Measurements from ENCODE around the gene SIL1. TPM values are rescaled to one million over a fixed set of nuclear protein-coding genes. Genes with fewer than 3 reads are reported as not detected.
A peak's percentile ranks its signal among the peaks of the same experiment; 100 is the strongest.

The SIL1 gene
- total and polyA plus RNA-seq, 5 donors from 2014 or later, result 9.8 to 12.3 (median 11.2) TPM

DNA sequence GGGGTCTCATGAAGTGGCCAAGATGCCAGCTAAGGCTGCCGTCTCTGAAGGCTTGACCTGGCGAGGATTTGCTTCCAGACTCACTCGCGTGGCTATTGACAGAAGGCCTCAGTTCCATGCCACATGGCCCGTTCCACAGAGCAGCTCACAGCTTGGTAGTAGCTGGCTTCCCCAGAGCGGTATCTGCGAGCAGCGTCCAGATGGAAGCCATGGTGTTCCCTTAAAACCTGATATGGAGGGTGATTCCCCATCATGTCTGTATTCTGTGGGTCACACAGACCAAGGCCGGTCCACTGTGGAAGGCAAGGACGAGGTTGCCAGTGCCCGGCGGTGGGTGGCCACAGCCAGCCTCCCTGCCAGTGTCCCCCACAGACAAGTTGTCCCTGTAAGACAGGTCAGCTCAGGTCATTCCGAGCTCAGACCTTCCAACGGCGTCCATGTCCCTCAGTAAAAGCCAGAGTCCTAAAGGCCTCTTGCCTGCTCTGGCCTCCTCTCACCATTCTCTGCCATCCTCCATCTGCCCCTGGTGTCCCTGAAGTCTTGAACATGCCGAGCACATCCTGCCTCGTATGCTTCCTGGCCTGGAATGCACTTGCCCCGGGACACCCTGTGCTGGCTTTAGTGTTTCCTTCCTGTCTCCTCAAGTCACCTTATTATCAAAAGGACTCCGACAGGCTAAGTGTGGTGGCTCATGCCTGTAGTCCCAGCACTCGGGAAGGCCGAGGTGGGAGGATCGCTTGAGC lies 261.8 kb downstream of the SIL1 start:
- H3K27ac Mint-ChIP-seq, result no peak overlapping the region
- no peak overlapping the region for H3K4me3 Mint-ChIP-seq
- peaks cover 0 to 2% (median 0%) of the 10 kb centered on the region in 7 donors for H3K9me3 Mint-ChIP-seq
- H3K36me3 Mint-ChIP-seq, result peaks cover 24% of the 10 kb centered on the region
- H3K36me3 ChIP-seq (ENCODE audit: control insufficient read depth, insufficient read depth, low read length), result peaks cover 16% of the 10 kb centered on the region
- H3K27me3 Mint-ChIP-seq, result no peaks in the 10 kb centered on the region
- ATAC-seq (ENCODE audit: low read depth in 2 of 2) (no peak), DNase-seq (no peak)
- no peak overlapping the region for H3K4me3 ChIP-seq (ENCODE audit: low read depth, low read length)
- no peaks in the 10 kb centered on the region for H3K4me1 ChIP-seq (ENCODE audit: control insufficient read depth, insufficient read depth, low read length, poor library complexity, severe bottlenecking)
- H3K9me3 ChIP-seq (ENCODE audit: control insufficient read depth in 2 of 2, low read length in 2 of 2), result no peaks in the 10 kb centered on the region
- H3K4me1 Mint-ChIP-seq, result peaks cover 0 to 7% (median 2%) of the 10 kb centered on the region in 4 donors
- no peaks in the 10 kb centered on the region for H3K27me3 ChIP-seq (ENCODE audit: control insufficient read depth, insufficient read depth, low read length)
- H3K27ac ChIP-seq (ENCODE audit: insufficient read depth, low read length, poor library complexity, severe bottlenecking), result no peak overlapping the region

DNA sequence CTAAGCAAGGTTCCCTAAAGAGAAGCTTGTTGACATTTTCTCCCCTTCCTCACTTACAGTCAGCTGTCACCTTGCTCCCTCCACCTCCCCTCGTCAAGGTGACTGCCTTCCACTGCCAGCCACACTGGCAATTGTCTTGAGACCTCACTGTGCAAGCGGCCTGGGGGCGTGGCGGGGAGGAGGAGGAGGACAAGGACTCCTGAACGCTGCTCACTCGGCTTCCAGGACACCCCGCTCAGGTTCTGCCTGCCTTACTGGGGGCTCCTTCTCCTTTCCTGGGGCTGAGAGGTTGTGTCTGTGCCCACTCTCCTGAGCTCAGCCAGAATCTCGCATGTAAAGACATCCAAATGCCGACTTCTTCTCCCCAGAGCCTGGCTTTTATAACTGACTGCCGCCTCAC lies 262.7 kb downstream of the SIL1 start:
- no peak overlapping the region for H3K4me3 Mint-ChIP-seq
- Histone ChIP-seq H3K27me3 (ENCODE audit: control insufficient read depth, insufficient read depth, low read length) (no peaks in the 10 kb centered on the region), H3K4me3 (ENCODE audit: low read depth, low read length) (no peak overlapping the region), H3K36me3 (ENCODE audit: control insufficient read depth, insufficient read depth, low read length) (peaks cover 25% of the 10 kb centered on the region), H3K4me1 (ENCODE audit: control insufficient read depth, insufficient read depth, low read length, poor library complexity, severe bottlenecking) (no peaks in the 10 kb centered on the region), H3K9me3 (ENCODE audit: control insufficient read depth in 2 of 2, low read length in 2 of 2) (no peaks in the 10 kb centered on the region), H3K27ac (ENCODE audit: insufficient read depth, low read length, poor library complexity, severe bottlenecking) (no peak overlapping the region)
- H3K4me1 Mint-ChIP-seq, result peaks cover 0 to 2% (median 0%) of the 10 kb centered on the region in 4 donors
- peak overlapping the region in 1 of 3 donors; percentile 34 for H3K27ac Mint-ChIP-seq
- no peak for ATAC-seq (ENCODE audit: low read depth in 2 of 2)
- peaks cover 21% of the 10 kb centered on the region for H3K36me3 Mint-ChIP-seq
- no peak for DNase-seq
- no peaks in the 10 kb centered on the region for H3K27me3 Mint-ChIP-seq
- peaks cover 0 to 2% (median 0%) of the 10 kb centered on the region in 7 donors for H3K9me3 Mint-ChIP-seq

DNA sequence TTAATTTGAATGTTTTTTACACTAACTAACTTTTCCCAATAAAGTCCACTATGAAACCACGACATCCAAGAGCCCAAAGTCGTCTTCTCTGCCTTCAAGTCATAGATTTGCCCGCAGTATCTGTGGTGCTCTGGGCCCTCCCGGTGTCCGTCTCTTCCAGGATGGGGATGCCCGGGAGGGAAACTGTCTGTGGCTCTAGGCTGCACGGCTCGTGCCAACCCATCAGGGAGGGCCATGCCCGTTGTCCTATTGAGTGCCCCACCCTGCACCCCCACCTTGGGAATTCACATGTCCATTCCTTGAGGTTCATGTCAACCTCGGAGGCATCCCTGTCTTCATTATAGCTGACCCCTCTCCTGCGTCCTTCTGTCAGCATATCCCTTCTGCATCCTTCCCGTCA lies 263.2 kb downstream of the SIL1 start:
- peaks cover 19% of the 10 kb centered on the region for H3K36me3 Mint-ChIP-seq
- H3K9me3 Mint-ChIP-seq, result peaks cover 0 to 2% (median 0%) of the 10 kb centered on the region in 7 donors
- H3K27ac Mint-ChIP-seq, result peak overlapping the region in 2 of 3 donors; percentile 71 to 82
- H3K4me1 Mint-ChIP-seq, result peaks cover 0 to 2% (median 0%) of the 10 kb centered on the region in 4 donors
- H3K27me3 Mint-ChIP-seq, result no peaks in the 10 kb centered on the region
- no peaks in the 10 kb centered on the region for H3K9me3 ChIP-seq (ENCODE audit: control insufficient read depth in 2 of 2, low read length in 2 of 2)
- no peak overlapping the region for H3K4me3 Mint-ChIP-seq
- no peak for DNase-seq
- H3K4me3 ChIP-seq (ENCODE audit: low read depth, low read length), result no peak overlapping the region
- no peaks in the 10 kb centered on the region for H3K4me1 ChIP-seq (ENCODE audit: control insufficient read depth, insufficient read depth, low read length, poor library complexity, severe bottlenecking)
- peaks cover 30% of the 10 kb centered on the region for H3K36me3 ChIP-seq (ENCODE audit: control insufficient read depth, insufficient read depth, low read length)
- H3K27ac ChIP-seq (ENCODE audit: insufficient read depth, low read length, poor library complexity, severe bottlenecking), result no peak overlapping the region
- H3K27me3 ChIP-seq (ENCODE audit: control insufficient read depth, insufficient read depth, low read length), result no peaks in the 10 kb centered on the region
- ATAC-seq (ENCODE audit: low read depth in 2 of 2), result no peak

DNA sequence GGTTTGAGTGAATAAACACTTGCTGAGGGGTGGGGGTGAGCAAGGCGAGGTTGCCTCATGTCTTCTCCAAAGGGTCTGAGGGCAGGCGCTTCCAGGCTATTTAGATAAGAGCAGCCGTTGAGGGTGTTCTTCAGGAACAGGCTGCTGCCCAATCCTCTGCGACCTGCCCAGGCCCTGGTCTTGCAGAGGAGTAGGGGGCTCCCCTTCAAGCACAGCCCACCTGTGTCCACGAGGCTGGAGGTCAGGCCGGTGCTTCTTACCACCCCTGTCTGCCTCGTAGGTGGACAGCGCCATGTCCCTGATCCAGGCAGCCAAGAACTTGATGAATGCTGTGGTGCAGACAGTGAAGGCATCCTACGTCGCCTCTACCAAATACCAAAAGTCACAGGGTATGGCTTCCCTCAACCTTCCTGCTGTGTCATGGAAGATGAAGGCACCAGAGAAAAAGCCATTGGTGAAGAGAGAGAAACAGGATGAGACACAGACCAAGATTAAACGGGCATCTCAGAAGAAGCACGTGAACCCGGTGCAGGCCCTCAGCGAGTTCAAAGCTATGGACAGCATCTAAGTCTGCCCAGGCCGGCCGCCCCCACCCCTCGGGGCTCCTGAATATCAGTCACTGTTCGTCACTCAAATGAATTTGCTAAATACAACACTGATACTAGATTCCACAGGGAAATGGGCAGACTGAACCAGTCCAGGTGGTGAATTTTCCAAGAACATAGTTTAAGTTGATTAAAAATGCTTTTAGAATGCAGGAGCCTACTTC lies 264.5 kb downstream of the SIL1 start:
- no peaks in the 10 kb centered on the region for H3K4me1 ChIP-seq (ENCODE audit: control insufficient read depth, insufficient read depth, low read length, poor library complexity, severe bottlenecking)
- peaks cover 0 to 1% (median 0%) of the 10 kb centered on the region in 4 donors for H3K4me1 Mint-ChIP-seq
- peak overlapping the region; percentile 55 to 83 (median 71) for H3K27ac Mint-ChIP-seq
- H3K27me3 ChIP-seq (ENCODE audit: control insufficient read depth, insufficient read depth, low read length), result no peaks in the 10 kb centered on the region
- DNase-seq, result no peak
- H3K9me3 ChIP-seq (ENCODE audit: control insufficient read depth in 2 of 2, low read length in 2 of 2), result no peaks in the 10 kb centered on the region
- no peak overlapping the region for H3K4me3 Mint-ChIP-seq
- H3K36me3 ChIP-seq (ENCODE audit: control insufficient read depth, insufficient read depth, low read length), result peaks cover 36% of the 10 kb centered on the region
- ATAC-seq (ENCODE audit: low read depth in 2 of 2), result no peak
- H3K27me3 Mint-ChIP-seq, result no peaks in the 10 kb centered on the region
- H3K27ac ChIP-seq (ENCODE audit: insufficient read depth, low read length, poor library complexity, severe bottlenecking), result no peak overlapping the region
- H3K36me3 Mint-ChIP-seq, result peaks cover 19% of the 10 kb centered on the region
- peaks cover 0 to 2% (median 0%) of the 10 kb centered on the region in 7 donors for H3K9me3 Mint-ChIP-seq
- no peak overlapping the region for H3K4me3 ChIP-seq (ENCODE audit: low read depth, low read length)

DNA sequence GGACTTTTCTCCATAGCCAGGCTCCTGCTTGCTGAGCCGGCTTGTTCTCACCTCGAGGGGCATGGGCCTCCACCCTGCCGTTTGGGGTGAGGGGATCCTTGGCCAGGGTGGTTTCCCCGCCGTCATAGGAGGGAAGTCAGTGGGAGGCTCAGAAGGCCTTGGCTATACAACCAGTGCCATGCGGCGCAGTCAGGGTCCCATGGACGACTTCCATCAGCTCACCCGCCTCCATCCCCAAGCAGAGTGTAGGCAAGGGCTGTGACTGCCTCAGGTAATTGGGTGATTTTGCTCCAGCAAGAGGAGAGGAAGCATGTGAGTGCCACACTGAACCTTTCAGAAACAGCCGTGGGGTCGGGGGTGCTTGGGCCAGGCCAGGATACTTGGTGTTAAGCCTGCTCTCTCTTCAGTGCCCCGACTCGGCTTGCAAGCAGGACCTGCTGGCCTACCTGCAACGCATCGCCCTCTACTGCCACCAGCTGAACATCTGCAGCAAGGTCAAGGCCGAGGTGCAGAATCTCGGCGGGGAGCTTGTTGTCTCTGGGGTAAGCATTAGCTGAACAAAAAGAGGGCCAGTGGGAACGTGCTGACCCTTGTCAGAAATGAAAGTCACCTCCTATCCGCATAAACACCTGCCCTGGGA lies 265.9 kb downstream of the SIL1 start:
- Mint-ChIP-seq H3K27ac (peak overlapping the region in 1 of 3 donors; percentile 46), H3K4me1 (no peaks in the 10 kb centered on the region), H3K4me3 (no peak overlapping the region), H3K9me3 (no peaks in the 10 kb centered on the region), H3K27me3 (no peaks in the 10 kb centered on the region), H3K36me3 (peaks cover 22% of the 10 kb centered on the region)
- H3K4me3 ChIP-seq (ENCODE audit: low read depth, low read length), result no peak overlapping the region
- DNase-seq (peak in 1 of 3 donors; percentile 27), ATAC-seq (ENCODE audit: low read depth in 2 of 2) (no peak)
- peaks cover 39% of the 10 kb centered on the region for H3K36me3 ChIP-seq (ENCODE audit: control insufficient read depth, insufficient read depth, low read length)
- no peaks in the 10 kb centered on the region for H3K27me3 ChIP-seq (ENCODE audit: control insufficient read depth, insufficient read depth, low read length)
- no peak overlapping the region for H3K27ac ChIP-seq (ENCODE audit: insufficient read depth, low read length, poor library complexity, severe bottlenecking)
- no peaks in the 10 kb centered on the region for H3K4me1 ChIP-seq (ENCODE audit: control insufficient read depth, insufficient read depth, low read length, poor library complexity, severe bottlenecking)
- no peaks in the 10 kb centered on the region for H3K9me3 ChIP-seq (ENCODE audit: control insufficient read depth in 2 of 2, low read length in 2 of 2)

DNA sequence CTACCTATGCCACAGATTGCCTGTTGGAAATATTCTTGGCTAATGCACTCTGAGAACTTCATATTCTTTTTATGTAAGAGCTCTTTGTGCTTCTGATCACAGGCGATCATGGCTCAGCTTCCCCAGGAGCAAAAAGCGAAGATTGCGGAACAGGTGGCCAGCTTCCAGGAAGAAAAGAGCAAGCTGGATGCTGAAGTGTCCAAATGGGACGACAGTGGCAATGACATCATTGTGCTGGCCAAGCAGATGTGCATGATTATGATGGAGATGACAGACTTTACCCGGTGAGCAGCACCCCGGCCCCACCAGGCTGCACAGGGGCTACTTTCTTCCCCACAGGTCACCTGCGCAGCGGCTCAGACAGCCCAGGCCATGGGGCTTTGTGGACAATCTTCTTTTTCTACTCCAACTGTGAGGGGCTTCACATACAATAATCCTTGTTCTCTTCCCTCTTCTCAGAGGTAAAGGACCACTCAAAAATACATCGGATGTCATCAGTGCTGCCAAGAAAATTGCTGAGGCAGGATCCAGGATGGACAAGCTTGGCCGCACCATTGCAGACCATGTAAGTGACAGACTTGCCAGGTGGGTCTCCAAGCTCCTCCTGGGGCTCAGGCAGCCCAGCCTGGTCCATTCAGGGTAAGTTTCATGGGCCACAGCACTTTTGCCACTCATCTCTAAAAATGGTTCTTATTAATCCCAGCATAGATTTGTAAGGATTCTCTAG lies 267.6 kb downstream of the SIL1 start:
- DNase-seq (no peak), ATAC-seq (ENCODE audit: low read depth in 2 of 2) (no peak)
- no peaks in the 10 kb centered on the region for H3K9me3 ChIP-seq (ENCODE audit: control insufficient read depth in 2 of 2, low read length in 2 of 2)
- H3K27ac Mint-ChIP-seq, result peak overlapping the region in 1 of 3 donors; percentile 47
- H3K27me3 Mint-ChIP-seq, result no peaks in the 10 kb centered on the region
- no peaks in the 10 kb centered on the region for H3K4me1 Mint-ChIP-seq
- no peaks in the 10 kb centered on the region for H3K4me1 ChIP-seq (ENCODE audit: control insufficient read depth, insufficient read depth, low read length, poor library complexity, severe bottlenecking)
- H3K9me3 Mint-ChIP-seq, result no peaks in the 10 kb centered on the region
- no peaks in the 10 kb centered on the region for H3K27me3 ChIP-seq (ENCODE audit: control insufficient read depth, insufficient read depth, low read length)
- H3K4me3 Mint-ChIP-seq, result no peak overlapping the region
- H3K36me3 Mint-ChIP-seq, result peaks cover 30% of the 10 kb centered on the region
- H3K27ac ChIP-seq (ENCODE audit: insufficient read depth, low read length, poor library complexity, severe bottlenecking), result no peak overlapping the region
- peaks cover 46% of the 10 kb centered on the region for H3K36me3 ChIP-seq (ENCODE audit: control insufficient read depth, insufficient read depth, low read length)
- no peak overlapping the region for H3K4me3 ChIP-seq (ENCODE audit: low read depth, low read length)

DNA sequence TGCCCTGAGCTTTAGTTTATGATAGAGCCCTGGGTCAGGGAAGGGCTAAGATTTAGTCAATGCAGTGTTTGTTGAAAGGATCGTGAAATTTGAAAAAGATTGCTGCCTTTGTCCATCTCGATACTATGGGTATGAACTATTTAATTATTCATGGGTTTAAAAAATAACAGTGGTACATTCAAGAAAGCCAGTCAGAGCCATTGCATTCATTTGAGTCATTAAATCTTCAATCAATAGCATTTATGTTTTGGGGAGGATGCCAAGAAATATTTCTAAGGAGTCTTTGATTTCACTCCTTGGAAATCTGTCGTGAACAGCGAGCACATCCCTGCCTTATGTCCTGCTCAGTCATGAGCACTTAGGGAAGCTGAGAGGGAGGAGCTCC lies 268.6 kb downstream of the SIL1 start:
- no peak overlapping the region for H3K4me3 Mint-ChIP-seq

More for the DNA sequence above, 268.6 kb downstream of the SIL1 start:
- Histone ChIP-seq H3K27ac (ENCODE audit: insufficient read depth, low read length, poor library complexity, severe bottlenecking) (no peak overlapping the region), H3K4me3 (ENCODE audit: low read depth, low read length) (no peak overlapping the region), H3K27me3 (ENCODE audit: control insufficient read depth, insufficient read depth, low read length) (no peaks in the 10 kb centered on the region), H3K9me3 (ENCODE audit: control insufficient read depth in 2 of 2, low read length in 2 of 2) (no peaks in the 10 kb centered on the region), H3K4me1 (ENCODE audit: control insufficient read depth, insufficient read depth, low read length, poor library complexity, severe bottlenecking) (no peaks in the 10 kb centered on the region), H3K36me3 (ENCODE audit: control insufficient read depth, insufficient read depth, low read length) (peaks cover 55% of the 10 kb centered on the region)
- no peaks in the 10 kb centered on the region for H3K9me3 Mint-ChIP-seq
- no peak for ATAC-seq (ENCODE audit: low read depth in 2 of 2)
- H3K27ac Mint-ChIP-seq, result no peak overlapping the region
- H3K27me3 Mint-ChIP-seq, result no peaks in the 10 kb centered on the region
- H3K4me1 Mint-ChIP-seq, result no peaks in the 10 kb centered on the region
- H3K36me3 Mint-ChIP-seq, result peaks cover 26% of the 10 kb centered on the region
- DNase-seq, result no peak

Data from CD4-positive, CD25-positive, alpha-beta regulatory T cell (primary cell).